ENCODE results near the gene MOAP1. TPM values are rescaled to one million over a fixed set of nuclear protein-coding genes. Genes with fewer than 3 reads are reported as not detected.

Gene MOAP1
- total and polyA plus RNA-seq, 8 donors: 20.3 to 37.0 (median 33.3) TPM

GRCh38 chr14:93153121-93153520 is 31.6 kb downstream of the MOAP1 start:
- peak in 1 of 4 donors; percentile 15 for DNase-seq
- H3K27ac ChIP-seq: no peak overlapping the region
- intact Hi-C loops (cut with DNase I): no loop called here
- no peaks in the 10 kb centered on the region for H3K36me3 ChIP-seq
- no peak for TF ChIP-seq CTCF (IDR thresholded peaks at IDR 0.05)
- no peak for ATAC-seq
- H3K4me3 ChIP-seq: no peak overlapping the region
- no peaks in the 10 kb centered on the region for H3K27me3 ChIP-seq
- no peaks in the 10 kb centered on the region for H3K9me3 ChIP-seq
- H3K4me1 ChIP-seq: peaks cover 0 to 17% of the 10 kb centered on the region in 2 donors

GRCh38 chr14:93150227-93151208 is 34.2 kb downstream of the MOAP1 start:
- H3K27me3 ChIP-seq: no peaks in the 10 kb centered on the region
- no peak overlapping the region for H3K27ac ChIP-seq
- H3K36me3 ChIP-seq: no peaks in the 10 kb centered on the region
- H3K4me1 ChIP-seq: peaks cover 0 to 17% of the 10 kb centered on the region in 2 donors
- no peak for TF ChIP-seq CTCF (IDR thresholded peaks at IDR 0.05)
- intact Hi-C loops (cut with DNase I): no loop called here
- H3K4me3 ChIP-seq: no peak overlapping the region
- DNase-seq (peak in 2 of 4 donors; percentile 42 to 45), ATAC-seq (peak; percentile 71)
- no peaks in the 10 kb centered on the region for H3K9me3 ChIP-seq

GRCh38 chr14:93148979-93149378 is 35.7 kb downstream of the MOAP1 start:
- Histone ChIP-seq H3K27ac (no peak overlapping the region), H3K4me3 (no peak overlapping the region), H3K27me3 (no peaks in the 10 kb centered on the region), H3K4me1 (peaks cover 0 to 17% of the 10 kb centered on the region in 2 donors), H3K9me3 (no peaks in the 10 kb centered on the region), H3K36me3 (no peaks in the 10 kb centered on the region)
- DNase-seq: peak in 1 of 4 donors; percentile 18
- ATAC-seq: no peak
- intact Hi-C loops (cut with DNase I): no loop called here
- TF ChIP-seq CTCF (IDR thresholded peaks at IDR 0.05): no peak

GRCh38 chr14:93146119-93146518 is 38.6 kb downstream of the MOAP1 start:
- Histone ChIP-seq H3K4me3 (no peak overlapping the region), H3K9me3 (no peaks in the 10 kb centered on the region), H3K27me3 (no peaks in the 10 kb centered on the region), H3K27ac (no peak overlapping the region), H3K36me3 (no peaks in the 10 kb centered on the region), H3K4me1 (peaks cover 0 to 12% of the 10 kb centered on the region in 2 donors)
- DNase-seq: peak in 1 of 4 donors; percentile 3
- no peak for ATAC-seq
- intact Hi-C loops (cut with DNase I): no loop called here
- no peak for TF ChIP-seq CTCF (IDR thresholded peaks at IDR 0.05)

- TF ChIP-seq CTCF (IDR thresholded peaks at IDR 0.05): no peak
- ATAC-seq (no peak), DNase-seq (no peak)
- intact Hi-C loops (cut with DNase I): no loop called here
- no peaks in the 10 kb centered on the region for H3K4me1 ChIP-seq
- H3K27ac ChIP-seq: no peak overlapping the region
- H3K27me3 ChIP-seq: no peaks in the 10 kb centered on the region
- no peaks in the 10 kb centered on the region for H3K9me3 ChIP-seq
- no peaks in the 10 kb centered on the region for H3K36me3 ChIP-seq
- no peak overlapping the region for H3K4me3 ChIP-seq
Measured at GRCh38 chr14:93142854-93143652, 41.6 kb downstream of the MOAP1 start.

All from left lung (tissue), 10 donors.